Middle frontal gyrus (tissue), 1 donor: Measurements from ENCODE around the gene FZD4.
"Not testable (repeated sequence)": the region's sequence is repeated elsewhere in the genome, so short reads cannot be mapped to it uniquely, and the experiment has no call there.

Experiments used
- DNase-seq: peaks from one replicate; pipeline ENCODE4 v3.0.0-alpha.2; 2015; ENCODE audit warnings: low spot score; ENCODE audit errors: extremely low spot score

FZD4 gene

GRCh38 chr11:86938203-86938899 is 16.8 kb downstream of the FZD4 start:
- no peak for DNase-seq

DNA sequence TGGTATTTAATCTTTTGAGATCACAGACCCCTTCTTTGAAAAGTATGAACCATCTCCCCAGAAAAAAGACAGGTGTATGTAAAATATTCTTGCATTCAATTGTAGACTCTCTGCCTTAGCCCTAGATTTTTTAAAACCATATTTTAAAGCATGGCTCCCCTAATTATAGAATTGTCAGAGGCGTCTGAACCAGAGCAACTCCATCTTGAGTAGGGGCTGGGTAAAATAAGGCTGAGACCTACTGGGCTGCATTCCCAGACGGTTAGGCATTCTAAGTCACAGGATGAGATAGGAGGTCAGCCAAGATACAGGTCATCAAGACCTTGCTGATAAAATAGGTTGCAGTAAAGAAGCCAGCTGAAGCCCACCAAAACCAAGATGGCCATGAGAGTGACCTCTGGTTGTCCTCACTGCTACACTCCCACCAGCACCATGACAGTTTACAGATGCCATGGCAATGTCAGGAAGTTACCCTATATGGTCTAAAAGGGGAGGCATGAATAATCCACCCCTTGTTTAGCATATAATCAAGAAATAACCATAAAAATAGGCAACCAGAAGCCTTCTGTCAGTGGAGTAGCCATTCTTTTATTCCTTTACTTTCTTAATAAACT is 17.9 kb downstream of the FZD4 start:
- DNase-seq: not testable (repeated sequence)

GRCh38 chr11:86934926-86935579 is 20.1 kb downstream of the FZD4 start:
- no peak for DNase-seq

DNA sequence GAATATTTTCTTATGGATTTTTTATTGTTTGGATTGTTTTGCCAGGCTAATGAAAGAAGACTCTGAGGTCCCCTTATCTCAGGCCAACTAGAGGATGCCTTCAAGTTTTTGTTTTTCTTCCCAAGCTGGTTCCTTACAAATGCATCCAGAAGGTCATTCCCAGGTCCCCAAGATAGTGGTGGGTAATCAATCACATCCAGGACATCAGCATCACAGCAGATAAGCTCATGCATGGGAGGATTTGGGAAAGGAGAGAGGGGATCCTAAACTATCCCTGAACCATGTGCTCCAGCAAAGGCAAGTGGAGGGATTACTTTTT is 20.7 kb downstream of the FZD4 start:
- DNase-seq: no peak

DNA sequence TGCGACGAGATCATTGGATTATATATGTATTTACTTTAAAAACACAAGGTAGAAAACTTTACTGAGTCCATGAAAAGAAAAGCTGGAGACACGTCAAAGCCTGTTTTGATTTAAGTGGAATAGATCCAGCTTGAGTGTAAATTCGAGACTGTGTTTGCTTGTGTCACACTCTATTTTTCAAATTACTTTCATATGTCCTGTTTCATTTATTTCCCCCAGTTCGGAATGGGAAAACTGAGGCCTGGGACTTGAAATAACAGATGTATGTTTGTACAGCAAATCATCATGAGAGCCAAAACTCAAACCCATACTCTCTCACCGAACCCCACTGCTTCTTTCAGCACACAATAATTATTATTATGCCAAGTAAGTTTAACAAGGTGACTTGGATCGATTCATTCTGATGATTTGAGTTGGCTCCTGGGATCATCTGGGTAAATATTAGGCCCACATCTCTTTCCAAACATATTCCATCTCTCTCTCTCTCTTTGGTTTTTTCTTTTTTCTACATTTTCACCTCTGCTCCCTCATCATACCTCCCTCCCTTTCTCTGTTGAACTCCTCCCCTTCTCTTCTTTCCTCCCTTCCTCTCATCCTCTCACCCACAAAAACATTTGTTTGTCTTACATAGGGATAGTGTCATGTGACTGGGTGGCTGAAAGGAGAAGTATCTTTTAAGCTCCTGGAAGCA is 21.2 kb downstream of the FZD4 start:
- DNase-seq: no peak

DNA sequence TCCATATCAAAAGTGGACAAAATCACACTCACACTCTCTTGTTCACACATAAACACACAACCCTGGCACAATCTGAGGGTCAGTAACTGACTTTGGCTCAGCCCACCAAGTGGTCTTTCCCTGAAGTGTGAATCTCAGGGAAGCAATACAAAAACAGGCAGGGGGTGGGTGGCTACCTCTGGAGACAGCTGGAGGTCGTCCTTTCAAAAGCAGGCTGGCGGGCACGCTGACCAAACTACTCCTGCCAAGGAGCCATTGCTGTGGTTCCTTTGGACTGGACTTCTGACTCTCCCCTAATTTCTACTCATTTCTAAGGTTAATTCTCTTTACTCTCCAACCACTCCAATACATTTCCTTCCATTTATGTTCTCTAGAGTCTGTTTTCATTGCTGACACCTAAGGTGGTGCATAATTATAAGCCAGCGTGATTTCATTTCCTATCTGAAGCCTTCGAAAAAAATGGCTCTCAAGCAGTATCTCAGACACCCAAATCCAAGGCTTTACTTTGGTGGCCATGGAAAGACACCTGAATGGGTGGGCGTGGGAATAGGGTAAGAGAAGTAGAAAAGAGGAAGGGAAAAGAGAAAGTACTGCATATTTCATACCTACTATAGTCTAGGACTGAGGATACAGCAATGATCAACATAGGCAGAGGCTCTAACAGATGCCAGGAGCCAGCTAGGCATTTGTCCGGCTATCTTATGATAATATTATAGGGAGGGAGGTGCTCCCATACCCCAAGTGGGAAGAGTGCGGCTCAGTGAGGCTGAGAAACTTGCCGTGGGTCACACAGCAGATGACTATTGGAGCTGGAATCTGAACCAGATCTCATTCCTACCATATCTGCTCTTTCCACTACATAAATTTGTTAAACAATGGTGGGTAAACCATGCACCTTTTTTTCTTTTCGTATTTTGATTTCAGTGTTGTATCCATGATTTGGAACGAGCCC is 22.0 kb downstream of the FZD4 start:
- no peak for DNase-seq

GRCh38 chr11:86932259-86932585 is 23.0 kb downstream of the FZD4 start:
- DNase-seq: no peak

GRCh38 chr11:86931548-86932258 is 23.5 kb downstream of the FZD4 start:
- DNase-seq: no peak

- no peak for DNase-seq
These were observed 24.1 kb downstream of the FZD4 start for GRCh38 chr11:86930957-86931547.

DNA sequence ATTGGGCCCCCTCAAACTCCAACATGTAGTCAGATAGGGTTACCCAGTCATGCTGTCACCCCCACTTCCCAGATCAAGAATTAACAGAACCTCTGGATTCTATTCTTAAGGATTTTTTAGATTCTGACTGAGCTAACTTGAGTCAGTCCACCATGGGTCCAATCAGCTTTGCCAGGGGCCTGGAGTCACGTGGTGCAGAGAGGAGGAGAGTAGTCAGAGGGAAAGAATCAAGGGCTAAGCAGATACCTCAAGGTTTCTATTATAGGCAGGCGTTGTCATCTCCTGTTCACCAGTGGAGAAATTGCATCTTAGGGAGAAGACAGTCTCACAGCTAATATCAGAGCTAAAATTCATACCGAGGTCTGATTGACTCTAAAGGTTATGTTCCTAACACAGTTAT is 28.2 kb downstream of the FZD4 start:
- no peak for DNase-seq

DNA sequence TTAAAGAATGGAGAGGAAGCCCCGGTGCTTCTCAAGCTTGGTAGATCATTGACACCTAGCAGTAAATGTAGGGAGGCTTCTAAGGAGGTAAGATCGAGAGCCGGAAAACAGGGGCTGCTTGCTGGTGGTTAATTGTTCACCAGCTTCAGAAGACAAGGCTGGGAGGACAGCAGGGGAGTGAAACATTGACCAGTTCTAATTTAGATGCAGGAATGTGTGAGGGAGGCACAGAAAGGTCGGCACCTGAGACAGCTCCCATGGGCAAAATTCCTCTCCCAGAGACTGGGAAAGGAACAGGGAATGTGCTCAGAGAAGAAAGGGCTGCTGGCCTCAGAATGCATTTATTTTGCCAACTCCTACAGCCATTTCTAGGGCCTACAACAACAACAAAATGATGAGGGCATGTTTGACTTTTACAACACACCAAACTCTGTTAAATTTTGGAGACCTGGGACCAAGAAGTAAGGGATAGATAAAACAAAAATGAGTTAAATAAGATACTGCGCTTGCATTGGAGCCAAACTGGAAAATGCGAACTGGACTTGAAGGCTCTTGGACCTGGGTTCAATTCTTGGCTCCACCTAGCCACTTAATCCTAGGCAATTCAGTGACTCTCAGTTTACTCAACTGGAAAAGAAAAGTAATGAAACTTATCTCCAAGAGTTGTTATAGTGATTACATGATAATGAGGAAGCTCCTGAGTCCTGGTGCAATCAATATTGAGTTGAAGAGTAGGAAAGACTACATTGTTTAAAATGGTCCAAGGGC is 31.0 kb downstream of the FZD4 start:
- DNase-seq: no peak

GRCh38 chr11:86922225-86922624 is 33.0 kb downstream of the FZD4 start:
- DNase-seq: no peak

- DNase-seq: no peak
These were observed 35.5 kb downstream of the FZD4 start for GRCh38 chr11:86919557-86920210.

GRCh38 chr11:86918973-86919372 is 36.2 kb downstream of the FZD4 start:
- DNase-seq: no peak

DNA sequence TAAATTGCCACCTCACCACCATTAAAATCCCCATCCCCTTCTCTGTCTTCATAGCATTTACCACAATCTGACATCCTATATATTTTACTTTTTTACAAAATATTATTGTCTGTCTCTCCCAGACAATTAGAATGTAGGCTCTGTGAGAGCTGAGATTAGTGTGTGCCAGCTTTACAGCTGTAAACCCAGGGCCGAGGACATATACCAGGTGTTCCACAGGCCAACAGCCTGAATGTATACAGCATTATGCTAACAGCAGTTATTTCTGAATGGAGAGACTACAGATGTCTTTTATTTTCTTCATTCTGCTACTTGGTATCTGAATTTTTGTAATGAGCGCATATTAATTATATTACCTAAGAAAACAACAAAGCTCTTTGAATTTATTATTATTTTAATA is 36.7 kb downstream of the FZD4 start:
- no peak for DNase-seq

DNA sequence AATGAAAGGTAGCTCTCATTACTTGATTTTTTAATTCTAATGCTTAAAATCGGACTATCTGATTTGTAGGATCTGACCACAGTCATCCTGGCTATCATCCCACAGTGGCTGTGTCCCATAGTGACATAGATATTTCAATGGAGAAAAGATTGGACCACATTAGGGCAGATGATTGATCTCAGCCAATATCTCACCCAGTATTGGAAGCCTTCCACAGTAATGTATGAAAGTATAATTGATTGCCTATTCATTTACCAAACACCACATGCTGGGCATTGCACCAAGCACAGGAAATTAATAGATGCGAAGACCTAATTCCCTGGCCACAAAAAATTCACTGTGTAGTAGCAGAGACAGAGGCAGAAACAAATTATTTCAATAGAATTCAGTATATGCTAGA is 37.6 kb downstream of the FZD4 start:
- DNase-seq: no peak

GRCh38 chr11:86916330-86916729 is 38.9 kb downstream of the FZD4 start:
- DNase-seq: no peak

GRCh38 chr11:86915850-86916249 is 39.3 kb downstream of the FZD4 start:
- DNase-seq: not testable (repeated sequence)
